GM21447 (cell line): Measurements from ENCODE around the gene CRIM1.

Source experiments
- ATAC-seq: cut with Tn5 transposase; IDR thresholded peaks from one replicate; pipeline ENCODE4 v1.9.1; 2021; ENCODE audit not compliant: unreplicated experiment

Gene CRIM1

GRCh38 chr2:36393738-36394256, 38.2 kb downstream of the CRIM1 start:
- ATAC-seq = no peak

GRCh38 chr2:36394804-36395203, 39.2 kb downstream of the CRIM1 start:
- ATAC-seq = no peak

- no peak for ATAC-seq
Observed at GRCh38 chr2:36395866-36396265, 40.3 kb downstream of the CRIM1 start.

GRCh38 chr2:36396878-36397539, 41.4 kb downstream of the CRIM1 start:
- no peak for ATAC-seq

- ATAC-seq = no peak
Observed at GRCh38 chr2:36397728-36398413, 42.3 kb downstream of the CRIM1 start.

- ATAC-seq = no peak
Observed at GRCh38 chr2:36399050-36399449, 43.5 kb downstream of the CRIM1 start.

- ATAC-seq = peak; percentile 46
Observed at GRCh38 chr2:36403675-36404230, 48.2 kb downstream of the CRIM1 start.

GRCh38 chr2:36404318-36404717, 48.7 kb downstream of the CRIM1 start:
- peak; percentile 18 for ATAC-seq

- ATAC-seq = peak; percentile 68
Observed at GRCh38 chr2:36404754-36405153, 49.2 kb downstream of the CRIM1 start.

- peak; percentile 8 for ATAC-seq
Observed at GRCh38 chr2:36405183-36405582, 49.6 kb downstream of the CRIM1 start.

- no peak for ATAC-seq
Observed at GRCh38 chr2:36406296-36406695, 50.7 kb downstream of the CRIM1 start.

GRCh38 chr2:36407413-36407812, 51.8 kb downstream of the CRIM1 start:
- ATAC-seq = no peak

- ATAC-seq = no peak
Observed at GRCh38 chr2:36408198-36408703, 52.7 kb downstream of the CRIM1 start.

GRCh38 chr2:36409335-36409734, 53.8 kb downstream of the CRIM1 start:
- no peak for ATAC-seq

- no peak for ATAC-seq
Observed at GRCh38 chr2:36409935-36410334, 54.4 kb downstream of the CRIM1 start.

GRCh38 chr2:36410681-36411080, 55.1 kb downstream of the CRIM1 start:
- ATAC-seq = no peak

GRCh38 chr2:36411962-36412444, 56.4 kb downstream of the CRIM1 start:
- ATAC-seq = no peak

- no peak for ATAC-seq
Observed at GRCh38 chr2:36413218-36413617, 57.6 kb downstream of the CRIM1 start.

- ATAC-seq = no peak
Observed at GRCh38 chr2:36414307-36414706, 58.7 kb downstream of the CRIM1 start.

- no peak for ATAC-seq
Observed at GRCh38 chr2:36415381-36416022, 59.9 kb downstream of the CRIM1 start.
